Lung (tissue), 12 donors: ENCODE results near the gene MAN2A1. TPM values are rescaled to one million over a fixed set of nuclear protein-coding genes. Genes with fewer than 3 reads are reported as not detected.

Experiments
- ATAC-seq: fragments of 200-7000 bp; cut with Tn5 transposase; one replicate; pipeline ENCODE4 v1.9.1; 2020; ENCODE audit warnings: moderate number of reproducible peaks; ENCODE audit not compliant: insufficient read depth, low FRiP score
- DNase-seq, 3 donors: peaks; one replicate each; pipeline ENCODE4 v3.0.0-alpha.2; 2013 to 2017
- H3K27ac ChIP-seq, 2 donors: one replicate each; pipeline ENCODE4 v1.5.1; 2013; ENCODE audit warnings: mild to moderate bottlenecking in 2 of 2, moderate library complexity in 2 of 2, control low read depth in 1 of 2, inconsistent platforms in 1 of 2, low read depth in 1 of 2, low read length in 1 of 2
- H3K27me3 ChIP-seq, 3 donors: one replicate each; pipeline ENCODE4 v1.5.1; 2013; ENCODE audit warnings: low read length in 2 of 3; ENCODE audit not compliant: control insufficient read depth in 3 of 3, insufficient read depth in 3 of 3
- H3K36me3 ChIP-seq, 4 donors: one replicate each; pipeline ENCODE4 v1.5.1; 2013; ENCODE audit warnings: low read length in 4 of 4, mild to moderate bottlenecking in 1 of 4, moderate library complexity in 1 of 4; ENCODE audit not compliant: control insufficient read depth in 4 of 4, insufficient read depth in 4 of 4
- H3K4me1 ChIP-seq, 5 donors: one replicate each; pipeline ENCODE4 v1.5.1; 2013; ENCODE audit warnings: low read length in 5 of 5, mild to moderate bottlenecking in 2 of 5, moderate library complexity in 1 of 5; ENCODE audit not compliant: control insufficient read depth in 5 of 5, insufficient read depth in 5 of 5
- H3K4me3 ChIP-seq: one replicate; pipeline ENCODE4 v1.5.1; 2013; ENCODE audit warnings: mild to moderate bottlenecking, control low read depth, moderate library complexity
- H3K9ac ChIP-seq, 2 donors: one replicate each; pipeline ENCODE4 v1.5.1; 2013; ENCODE audit warnings: low read length in 2 of 2, control low read depth in 1 of 2; ENCODE audit not compliant: insufficient read depth in 1 of 2
- H3K9me3 ChIP-seq, 4 donors: one replicate each; pipeline ENCODE4 v1.5.1; 2013; ENCODE audit warnings: low read length in 3 of 4, mild to moderate bottlenecking in 1 of 4, moderate library complexity in 1 of 4; ENCODE audit not compliant: control insufficient read depth in 4 of 4, insufficient read depth in 3 of 4
- CTCF ChIP-seq: IDR thresholded peaks from 2 replicates; pipeline ENCODE4 v1.5.1; 2012; ENCODE audit warnings: mild to moderate bottlenecking; ENCODE audit errors: control extremely low read depth, extremely low read depth
- WGBS, 2 donors: extraction: QIAGEN DNeasy Blood & Tissue Kit; methylation state at CpG; one replicate each; pipeline ENCODE4 v1.1.7; 2013; 5-methylcytosine and 5-hydroxymethylcytosine counted together
- polyA plus RNA-seq, 2 donors: library from polyadenylated mRNA; stranded (reverse); fragments of 200-250 nt; gene quantifications; one replicate each; pipeline ENCODE4 v1.2.1, GENCODE V29; 2013
- total RNA-seq, 2 donors: library from RNA; depleted of rRNA in 1 of 2; stranded (reverse); fragments of >200 nt in 1 of 2; gene quantifications; one replicate each; pipeline ENCODE4 v1.2.1, GENCODE V29; 2014 to 2021
- donor health status: control.
- donor health status: control.
- donor health status: Bipolar disorder and iron deficiency.
- donor health status: healthy.
- donor health status: DM: yes; HTN: yes; CAD: no.

MAN2A1 gene
- total and polyA plus RNA-seq, 4 donors, result 7.8 to 65.1 (median 25.3) TPM

DNA sequence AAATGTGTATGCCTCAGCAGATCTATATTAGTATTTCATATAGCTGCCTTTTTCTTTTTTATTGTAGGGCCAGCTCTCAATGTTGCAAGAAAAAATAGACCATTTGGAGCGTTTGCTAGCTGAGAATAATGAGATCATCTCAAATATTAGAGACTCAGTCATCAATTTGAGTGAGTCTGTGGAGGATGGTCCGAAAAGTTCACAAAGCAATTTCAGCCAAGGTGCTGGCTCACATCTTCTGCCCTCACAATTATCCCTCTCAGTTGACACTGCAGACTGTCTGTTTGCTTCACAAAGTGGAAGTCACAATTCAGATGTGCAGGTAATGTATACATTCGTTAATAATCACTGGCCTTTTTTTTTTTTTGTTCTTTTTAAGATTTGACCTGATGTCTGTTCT lies 23.7 kb downstream of the MAN2A1 start:
- Histone ChIP-seq H3K27ac (no peak overlapping the region), H3K9ac (no peak overlapping the region), H3K27me3 (no peaks in the 10 kb centered on the region), H3K4me3 (no peak overlapping the region), H3K9me3 (no peaks in the 10 kb centered on the region), H3K4me1 (peaks cover 0 to 7% (median 0%) of the 10 kb centered on the region in 5 donors), H3K36me3 (peaks cover 0 to 4% (median 2%) of the 10 kb centered on the region in 4 donors)
- 86 to 89% methylated on average over 3 of the region's 3 CpGs for WGBS, 2 donors
- no peak for ATAC-seq
- no peak for TF ChIP-seq CTCF
- no peak for DNase-seq

DNA sequence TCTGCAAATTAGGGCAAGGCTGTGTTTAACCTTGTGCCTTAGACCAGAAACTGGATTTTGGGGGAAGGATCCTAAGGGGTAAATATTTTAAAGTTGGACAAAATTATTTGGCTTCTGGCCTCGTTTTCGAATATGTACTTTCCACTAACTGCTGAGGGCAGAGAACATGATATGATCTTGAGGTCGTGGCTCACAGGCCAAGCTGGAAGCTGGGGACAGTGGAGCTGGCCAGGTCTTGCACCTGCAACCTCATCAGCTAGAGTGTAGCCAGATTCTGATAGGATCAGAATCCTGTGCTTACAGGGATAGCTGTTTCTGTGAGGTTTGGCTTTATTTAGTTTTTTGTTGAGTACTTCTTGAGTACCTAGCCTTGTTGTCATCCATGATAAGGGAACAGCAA lies 24.9 kb downstream of the MAN2A1 start:
- peaks cover 0 to 4% (median 3%) of the 10 kb centered on the region in 4 donors for H3K36me3 ChIP-seq
- peaks cover 0 to 7% (median 0%) of the 10 kb centered on the region in 5 donors for H3K4me1 ChIP-seq
- DNase-seq (no peak), ATAC-seq (no peak)
- no peaks in the 10 kb centered on the region for H3K9me3 ChIP-seq
- H3K9ac ChIP-seq, result no peak overlapping the region
- WGBS, 2 donors, result 50 to 79% methylated on average over 3 of the region's 3 CpGs
- H3K27me3 ChIP-seq, result no peaks in the 10 kb centered on the region
- no peak overlapping the region for H3K27ac ChIP-seq
- TF ChIP-seq CTCF, result no peak
- no peak overlapping the region for H3K4me3 ChIP-seq

- Histone ChIP-seq H3K9ac (no peak overlapping the region), H3K27ac (no peak overlapping the region), H3K9me3 (no peaks in the 10 kb centered on the region), H3K27me3 (no peaks in the 10 kb centered on the region), H3K4me1 (peaks cover 0 to 2% (median 0%) of the 10 kb centered on the region in 5 donors), H3K36me3 (peaks cover 0 to 3% (median 2%) of the 10 kb centered on the region in 4 donors), H3K4me3 (no peak overlapping the region)
- TF ChIP-seq CTCF, result no peak
- 84 to 86% methylated on average over 3 of the region's 3 CpGs for WGBS, 2 donors
- ATAC-seq, result no peak
- DNase-seq, result peak in 1 of 3 donors; percentile 23
Observed at GRCh38 chr5:109718216-109718615, 28.5 kb downstream of the MAN2A1 start.

DNA sequence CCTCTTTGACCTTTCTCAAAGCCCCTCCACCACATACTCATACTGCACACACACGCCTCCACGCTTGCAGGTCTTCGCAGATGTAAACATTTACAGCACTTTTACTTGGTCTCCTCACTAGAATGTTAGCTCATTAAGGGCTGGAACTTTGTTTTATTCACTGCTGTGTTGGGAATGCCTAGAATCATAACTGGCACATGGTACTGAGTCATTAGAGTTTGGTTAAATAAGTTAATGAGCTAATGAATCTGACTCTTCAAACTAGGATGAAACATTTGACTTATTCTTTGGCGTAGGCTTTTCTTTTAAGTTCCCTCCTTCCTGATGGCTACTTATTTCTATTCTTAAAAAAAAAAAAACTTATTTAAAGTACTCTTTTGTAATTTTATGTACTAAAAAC lies 28.9 kb downstream of the MAN2A1 start:
- ATAC-seq, result no peak
- WGBS, 2 donors, result 81 to 95% methylated on average over 4 of the region's 4 CpGs
- Histone ChIP-seq H3K9ac (no peak overlapping the region), H3K36me3 (peaks cover 0 to 3% (median 3%) of the 10 kb centered on the region in 4 donors), H3K27ac (no peak overlapping the region), H3K9me3 (no peaks in the 10 kb centered on the region), H3K27me3 (no peaks in the 10 kb centered on the region), H3K4me3 (no peak overlapping the region), H3K4me1 (peaks cover 0 to 2% (median 0%) of the 10 kb centered on the region in 5 donors)
- no peak for DNase-seq
- TF ChIP-seq CTCF, result no peak
